Middle frontal gyrus (tissue), 1 donor: ENCODE measurements around the gene GATC.

Source experiments
- DNase-seq: peaks from one replicate; pipeline ENCODE4 v3.0.0-alpha.2; 2015; ENCODE audit warnings: low spot score; ENCODE audit errors: extremely low spot score

GATC gene, protein sequence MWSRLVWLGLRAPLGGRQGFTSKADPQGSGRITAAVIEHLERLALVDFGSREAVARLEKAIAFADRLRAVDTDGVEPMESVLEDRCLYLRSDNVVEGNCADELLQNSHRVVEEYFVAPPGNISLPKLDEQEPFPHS

DNA sequence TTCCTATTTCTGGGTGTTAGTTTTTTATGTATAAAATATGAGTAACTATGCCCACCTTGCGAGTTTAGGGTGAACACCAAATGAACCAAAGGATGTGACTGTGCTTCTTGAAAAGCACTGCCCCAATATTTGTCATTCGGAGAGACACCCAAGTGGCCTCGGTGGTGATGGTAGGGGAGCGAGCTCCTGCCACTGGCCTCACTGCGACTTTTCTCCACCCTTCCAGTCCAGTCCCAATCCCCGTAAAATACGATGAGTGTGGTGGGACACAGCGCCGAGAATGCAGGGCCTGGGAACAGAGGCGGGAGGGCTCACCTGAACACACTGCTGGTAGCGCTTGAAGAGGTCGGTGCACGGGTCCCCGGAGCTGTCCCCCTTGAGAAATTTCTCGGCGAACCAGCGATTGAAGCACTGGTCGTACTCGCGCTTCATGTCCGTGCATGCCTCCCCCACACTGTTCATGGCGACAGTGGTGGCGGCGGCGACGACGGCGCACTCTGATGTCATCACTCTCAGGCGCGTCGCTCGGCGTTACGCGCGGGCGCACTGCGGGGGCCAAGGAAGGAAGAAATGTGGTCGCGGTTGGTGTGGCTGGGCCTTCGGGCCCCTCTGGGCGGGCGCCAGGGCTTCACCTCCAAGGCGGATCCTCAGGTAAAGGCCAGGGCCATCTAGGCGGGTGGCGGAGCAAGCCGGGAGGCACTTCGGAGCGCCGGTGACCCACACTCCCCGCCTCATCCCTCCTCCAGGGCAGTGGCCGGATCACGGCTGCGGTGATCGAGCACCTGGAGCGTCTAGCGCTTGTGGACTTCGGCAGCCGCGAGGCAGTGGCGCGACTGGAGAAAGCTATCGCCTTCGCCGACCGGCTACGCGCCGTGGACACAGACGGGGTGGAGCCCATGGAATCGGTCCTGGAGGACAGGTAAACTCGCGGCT is at the start of gene GATC, which contains the start of gene TRIAP1:
Gene GATC (plus strand): TSS at position 534 of the 933 bp plus-strand sequence. CDS start 37 bp downstream, at position 571.
Gene TRIAP1 (minus strand): TSS at position 474 of the 933 bp plus-strand sequence. CDS start 12 bp downstream, at position 462.
- peak; percentile 78 for DNase-seq

DNA sequence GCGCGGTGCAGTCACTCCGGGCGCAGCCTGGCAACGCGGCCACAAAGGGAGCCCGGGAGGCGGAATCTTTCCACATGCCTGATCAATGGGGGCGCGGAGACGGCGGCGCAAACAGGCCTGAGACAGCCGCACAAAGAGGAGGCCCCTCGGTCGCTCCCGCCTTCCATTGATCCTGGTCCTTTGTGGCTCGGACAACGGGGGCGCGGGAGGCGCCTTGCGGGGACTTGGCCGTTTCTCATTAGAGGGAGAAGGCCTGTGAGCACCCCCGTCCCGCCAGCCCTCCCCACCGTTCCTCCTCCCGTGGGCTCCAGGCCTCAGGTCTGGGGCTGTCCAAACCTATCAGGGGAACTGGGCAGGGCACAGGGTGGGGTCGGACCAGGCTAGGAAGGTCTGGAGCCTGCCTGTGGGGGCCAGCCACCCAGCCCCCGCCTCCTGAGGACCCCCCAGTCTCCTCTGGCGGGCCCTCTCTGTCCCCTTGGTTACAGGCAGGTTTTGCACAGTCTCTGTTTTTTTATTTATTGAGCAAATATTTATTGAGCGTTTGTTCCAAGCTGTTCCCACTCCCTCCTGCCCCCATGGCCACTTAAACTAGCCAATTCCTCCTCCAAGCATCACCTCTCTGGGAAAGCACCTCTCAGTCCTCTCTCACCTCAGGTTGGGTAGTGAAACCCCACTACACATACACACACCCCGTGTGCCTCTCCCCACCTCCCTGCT is 48.3 kb upstream of the GATC start:
- no peak for DNase-seq

DNA sequence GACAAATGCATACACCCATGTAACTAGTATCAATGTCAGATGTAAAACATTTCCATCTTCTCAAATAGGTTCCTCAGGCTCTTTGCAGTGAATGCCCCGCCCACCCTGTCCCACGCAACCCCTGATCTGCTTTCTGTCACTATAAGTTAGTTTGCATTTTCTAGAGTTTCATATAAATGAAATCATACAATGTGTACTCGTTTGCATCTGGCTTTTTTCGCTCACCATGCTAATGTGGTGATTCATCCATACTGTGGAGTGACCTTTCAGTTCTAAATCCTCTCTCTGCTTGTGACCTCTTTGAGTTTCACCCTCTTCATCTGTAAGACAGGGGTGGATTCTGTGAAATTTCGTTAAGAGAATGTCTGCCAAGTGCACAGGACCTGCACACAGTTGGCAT is 46.7 kb upstream of the GATC start:
- DNase-seq, result no peak

DNA sequence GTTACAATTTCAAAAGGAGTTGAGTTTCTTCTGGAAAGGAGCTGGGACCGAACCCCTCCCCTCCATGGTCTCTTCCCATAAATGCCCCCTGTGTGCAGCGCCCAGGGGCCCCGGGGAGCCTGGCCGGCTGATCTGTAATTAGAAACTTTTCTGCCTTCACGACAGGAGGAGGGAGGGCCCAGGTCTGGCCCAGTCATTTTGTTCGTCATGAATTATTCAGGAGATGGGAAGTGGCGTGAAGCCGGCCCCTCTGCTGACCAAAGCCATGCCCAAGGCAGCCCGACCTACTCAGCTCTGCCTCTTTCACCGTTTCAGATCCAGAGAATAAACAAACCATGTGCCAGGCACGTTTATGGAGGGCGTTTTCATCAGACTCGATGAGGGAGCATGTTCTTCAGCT is 44.0 kb upstream of the GATC start:
- no peak for DNase-seq

DNA sequence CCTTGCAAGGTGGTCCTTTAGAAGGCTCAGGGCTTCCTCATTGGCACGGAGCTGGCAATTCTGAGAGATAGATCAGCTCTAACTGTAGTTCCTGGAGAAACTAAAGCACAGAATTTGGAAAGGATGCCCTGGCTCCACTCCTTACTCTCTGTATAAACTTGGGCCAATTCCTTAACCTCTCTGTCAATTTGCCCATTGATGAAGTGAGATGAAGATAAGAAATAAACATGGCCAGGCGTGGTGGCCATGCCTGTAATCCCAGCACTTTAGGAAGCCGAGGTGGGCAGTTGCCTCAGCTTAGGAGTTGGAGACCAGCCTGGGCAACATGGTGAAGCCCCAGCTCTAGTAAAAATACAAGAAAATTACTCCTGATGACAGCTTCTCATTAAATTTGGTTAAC is 42.4 kb upstream of the GATC start:
- no peak for DNase-seq

DNA sequence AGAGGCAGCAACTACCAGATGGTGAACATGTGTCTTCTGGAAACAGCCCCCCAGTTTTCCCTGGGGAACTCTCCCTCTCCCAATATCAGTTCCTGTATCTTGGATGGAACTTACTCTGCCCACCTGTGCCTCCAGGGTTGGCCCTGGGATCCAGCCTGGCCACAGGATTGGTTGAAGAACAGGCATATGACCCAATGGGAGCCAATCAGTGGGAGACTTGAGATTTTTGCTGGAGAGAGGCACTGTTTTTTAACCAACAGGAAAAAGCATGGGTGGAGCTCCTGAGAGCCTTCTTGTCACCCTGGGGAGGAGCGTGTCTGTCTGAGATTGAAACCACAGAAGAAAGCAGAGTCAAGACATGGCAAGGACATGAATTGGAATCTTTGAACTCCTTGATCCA is 42.0 kb upstream of the GATC start:
- DNase-seq, result no peak

DNA sequence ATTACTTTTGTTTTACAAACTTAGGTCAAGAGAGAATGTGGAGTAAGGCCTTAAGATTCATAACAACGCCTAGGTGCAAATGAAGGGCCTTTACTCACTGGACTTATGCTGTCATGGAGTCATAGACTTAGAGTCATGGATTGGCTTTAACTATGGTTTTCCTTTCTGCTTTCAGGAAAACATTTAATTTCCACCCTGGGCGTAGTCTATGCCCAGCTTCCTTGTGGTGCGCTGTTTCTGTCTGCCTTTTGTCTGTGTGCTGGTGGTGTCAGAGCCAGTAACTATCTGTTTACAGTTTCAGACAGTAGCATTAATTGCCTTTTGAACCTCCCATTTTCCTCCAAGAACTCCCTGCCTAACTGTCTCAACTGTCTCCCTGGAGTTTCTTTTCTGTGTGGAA is 40.2 kb upstream of the GATC start:
- no peak for DNase-seq

DNA sequence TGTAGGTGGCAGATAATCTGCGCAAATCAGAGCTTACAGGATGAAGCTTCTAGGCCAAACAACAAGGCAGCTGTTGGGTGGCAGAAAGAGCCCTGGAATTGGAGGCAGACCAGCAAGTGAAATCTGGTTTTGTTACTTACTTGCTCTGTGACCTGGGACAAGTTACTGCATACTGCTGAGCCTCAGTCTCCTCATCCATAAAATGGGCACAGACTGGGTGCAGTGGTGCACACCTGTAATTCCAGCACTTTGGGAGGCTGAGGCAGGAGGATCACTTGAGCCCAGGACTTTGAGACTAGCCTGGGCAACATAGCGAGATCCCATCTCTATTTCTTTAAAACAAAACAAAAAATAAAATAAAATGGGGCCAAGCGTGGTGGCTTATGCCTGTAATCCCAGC is 39.7 kb upstream of the GATC start:
- no peak for DNase-seq

DNA sequence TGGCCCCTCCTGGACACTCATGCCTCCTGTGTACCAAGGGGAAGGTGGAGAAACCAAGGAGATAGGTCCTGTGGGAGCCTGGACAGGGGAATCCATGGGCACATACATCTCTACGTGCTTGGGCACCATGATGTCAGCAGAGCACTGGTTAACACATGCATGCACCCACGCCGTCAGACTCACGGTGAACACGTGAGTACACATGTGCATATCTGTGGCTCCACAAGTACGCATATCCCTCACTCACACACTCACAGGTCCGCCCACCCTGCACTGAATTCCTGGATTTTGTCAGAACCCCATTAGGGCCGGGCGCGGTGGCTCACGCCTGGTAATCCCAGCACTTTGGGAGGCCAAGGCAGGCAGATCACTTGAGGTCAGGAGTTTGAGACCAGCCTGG is 37.5 kb upstream of the GATC start:
- DNase-seq, result no peak

DNA sequence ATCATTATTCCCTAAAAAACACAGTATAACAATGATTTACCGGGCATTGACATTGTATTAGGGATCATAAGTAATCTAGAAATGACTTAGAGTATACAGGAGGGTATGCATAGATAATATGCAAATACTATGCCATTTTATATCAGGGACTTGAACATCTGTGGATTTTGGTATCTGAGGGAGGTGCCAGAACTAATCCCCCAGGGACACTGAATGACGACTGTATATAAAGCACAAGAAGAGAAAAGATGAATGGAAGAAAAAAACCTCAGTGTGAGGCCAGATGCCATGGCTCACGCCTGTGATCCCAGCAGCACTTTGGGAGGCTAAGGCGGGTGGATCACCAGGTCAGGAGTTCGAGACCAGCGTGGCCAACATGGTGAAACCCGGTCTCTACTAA is 33.8 kb upstream of the GATC start:
- DNase-seq, result no peak

DNA sequence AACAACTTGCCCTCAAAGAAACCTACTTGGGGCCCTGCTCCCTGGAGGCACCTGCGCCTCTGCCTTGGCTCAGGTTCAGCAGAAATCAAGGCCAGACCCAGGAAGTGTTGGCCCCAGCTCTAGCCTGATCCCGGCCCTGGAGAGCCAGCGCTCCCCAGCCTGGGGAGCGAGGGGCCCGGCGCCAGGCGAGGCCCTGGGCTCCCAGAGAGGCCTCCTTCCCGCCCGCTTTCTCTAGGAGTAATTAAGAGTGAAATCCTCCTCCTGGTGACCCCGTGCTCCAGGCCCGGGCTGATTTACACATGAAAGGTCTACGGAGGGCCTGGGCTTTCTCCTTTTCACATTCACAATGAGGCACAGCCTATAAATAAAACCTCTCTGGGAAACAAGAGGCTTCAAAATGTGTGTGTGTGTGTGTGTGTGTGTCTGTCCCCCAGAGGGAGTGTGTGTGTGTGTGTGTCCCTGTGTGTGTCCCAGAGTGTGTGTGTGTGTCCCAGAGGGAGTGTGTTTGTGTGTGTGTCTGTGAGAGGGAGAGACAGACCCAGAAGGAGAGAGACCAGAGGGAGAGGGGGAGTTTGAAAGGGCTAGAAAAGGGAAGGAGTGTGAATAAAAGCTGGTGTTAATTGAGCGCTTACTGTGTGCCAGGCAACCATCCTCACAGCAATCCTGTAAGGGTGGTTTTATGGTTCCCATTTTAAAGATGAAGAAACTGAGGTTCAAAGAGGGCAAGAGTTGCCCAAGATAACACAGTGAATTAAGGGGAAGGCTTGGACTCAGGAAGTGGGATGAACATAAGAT is 32.1 kb upstream of the GATC start:
- DNase-seq, result no peak

DNA sequence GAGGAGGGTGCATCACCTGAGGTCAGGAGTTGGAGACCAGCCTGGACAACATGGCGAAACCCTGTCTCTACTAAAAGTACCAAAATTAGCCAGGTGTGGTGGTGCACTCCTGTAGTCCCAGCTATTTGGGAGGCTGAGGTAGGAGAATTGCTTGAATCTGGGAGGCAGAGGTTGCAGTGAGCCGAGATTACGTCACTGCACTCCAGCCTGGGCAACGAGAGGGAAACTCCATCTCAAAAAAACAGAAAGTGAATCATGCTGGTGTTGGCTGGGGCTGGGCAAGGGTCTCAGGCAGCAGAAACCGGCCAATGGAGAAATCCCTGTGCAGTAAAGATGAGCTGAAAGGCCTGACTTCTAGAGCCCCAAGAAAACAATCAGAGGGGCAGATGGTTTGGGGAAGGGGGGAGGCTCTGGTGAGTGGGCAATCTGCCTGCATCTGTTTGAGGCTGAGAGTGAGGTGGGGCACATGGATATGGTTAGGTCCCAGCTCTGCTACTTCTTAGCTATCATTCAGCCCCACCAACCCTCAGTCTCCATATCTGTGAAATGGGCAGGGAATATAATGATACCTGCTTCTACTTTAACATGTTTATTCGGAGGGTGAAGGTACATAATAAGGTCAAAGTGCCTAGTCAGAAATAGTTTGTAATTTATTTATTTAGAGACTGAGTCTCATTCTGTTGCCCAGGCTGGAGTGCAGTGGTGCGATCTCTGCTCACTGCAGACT is 29.6 kb upstream of the GATC start:
- DNase-seq, result no peak

DNA sequence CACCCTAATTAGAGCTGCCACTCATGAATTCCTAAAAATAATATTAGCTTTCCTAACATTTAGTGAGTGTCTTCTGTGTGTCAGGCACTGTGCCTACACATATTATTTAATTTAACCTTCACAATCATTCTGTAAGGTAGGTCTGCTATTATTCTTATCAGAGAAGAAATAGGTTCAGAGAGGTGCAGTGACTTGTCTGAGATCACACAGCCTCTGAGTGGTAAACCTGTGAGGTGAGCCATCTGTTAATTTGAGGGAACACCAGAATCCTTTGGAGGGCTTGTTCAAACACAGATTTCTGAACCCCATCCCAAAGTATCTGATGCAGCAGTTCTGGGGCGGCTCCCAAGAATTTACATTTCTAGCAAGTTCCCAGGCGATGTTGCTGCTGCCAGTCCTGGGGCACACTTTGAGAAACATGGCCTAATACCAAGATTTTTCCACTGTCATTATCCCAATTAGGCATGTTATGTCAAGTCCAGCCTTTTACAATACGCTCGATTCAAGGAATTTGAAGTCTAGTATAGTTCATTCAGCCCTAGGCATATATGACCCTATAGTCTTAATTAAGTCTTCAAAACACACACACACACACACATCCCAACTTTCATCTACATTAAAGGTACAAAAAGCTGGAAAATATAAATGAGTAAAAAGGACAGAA is 28.2 kb upstream of the GATC start:
- no peak for DNase-seq

DNA sequence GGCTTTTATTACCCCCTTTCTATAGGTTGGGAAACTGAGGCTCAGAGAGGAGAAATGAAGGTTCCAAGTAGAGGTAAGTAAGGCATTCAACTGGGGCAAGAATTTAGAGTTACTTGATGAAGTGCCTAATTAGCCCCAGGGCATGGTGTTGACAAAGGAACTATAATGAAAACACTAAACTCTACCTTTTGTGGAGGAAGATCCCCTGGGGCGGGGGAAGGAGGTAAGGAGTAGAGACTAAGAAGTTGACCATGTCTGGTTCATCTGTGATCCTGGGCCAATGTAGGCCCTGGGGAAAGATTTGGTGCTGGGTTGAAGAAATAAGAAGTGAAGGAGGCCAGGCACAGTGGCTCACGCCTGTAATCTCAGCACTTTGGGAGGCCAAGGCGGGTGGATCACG is 24.5 kb upstream of the GATC start:
- DNase-seq, result no peak

DNA sequence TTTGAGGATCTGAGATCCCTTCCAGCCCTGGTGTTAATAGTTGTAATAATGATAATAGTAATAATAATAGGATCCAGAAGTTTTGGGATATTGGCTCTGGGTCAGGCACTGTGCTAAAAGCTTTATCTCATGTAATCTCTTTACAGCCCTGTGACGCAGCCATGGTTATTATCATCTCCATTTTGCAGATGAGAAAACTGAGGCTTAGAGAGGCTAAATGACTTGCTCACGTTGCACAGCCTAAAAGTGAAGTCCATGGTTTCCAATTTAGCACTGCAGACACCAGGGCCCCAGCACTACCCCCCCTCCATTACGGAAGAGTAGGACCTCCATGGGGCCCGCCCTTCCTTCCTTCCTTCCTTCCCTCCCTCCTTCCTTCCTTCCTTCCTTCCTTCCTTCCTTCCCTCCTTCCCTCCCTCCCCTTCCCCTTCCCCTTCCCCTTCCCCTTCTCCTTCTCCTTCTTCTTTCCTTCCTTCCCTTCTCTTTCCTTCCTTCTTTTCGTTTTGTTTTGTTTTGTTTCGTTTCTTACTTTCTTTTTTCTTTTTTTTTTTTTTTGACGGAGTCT is 23.3 kb upstream of the GATC start:
- no peak for DNase-seq

DNA sequence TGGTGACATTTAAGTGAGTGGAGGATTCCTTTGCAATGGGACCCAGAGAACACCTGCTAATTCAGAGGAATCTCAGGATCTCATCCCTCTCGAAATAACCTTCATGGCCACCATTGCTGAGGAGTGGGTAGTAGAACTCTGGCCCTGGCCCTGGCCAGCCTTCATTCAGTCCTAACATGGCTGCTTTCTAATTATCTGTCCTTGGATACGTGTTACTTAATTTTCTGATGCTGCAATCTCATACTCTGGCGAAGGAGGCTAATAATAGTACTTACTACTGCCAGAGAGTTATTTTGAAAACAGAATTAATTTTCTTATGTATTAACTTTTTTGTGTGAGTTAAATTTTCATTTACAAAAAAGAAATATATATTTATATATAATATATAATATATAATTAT is 20.4 kb upstream of the GATC start:
- no peak for DNase-seq

DNA sequence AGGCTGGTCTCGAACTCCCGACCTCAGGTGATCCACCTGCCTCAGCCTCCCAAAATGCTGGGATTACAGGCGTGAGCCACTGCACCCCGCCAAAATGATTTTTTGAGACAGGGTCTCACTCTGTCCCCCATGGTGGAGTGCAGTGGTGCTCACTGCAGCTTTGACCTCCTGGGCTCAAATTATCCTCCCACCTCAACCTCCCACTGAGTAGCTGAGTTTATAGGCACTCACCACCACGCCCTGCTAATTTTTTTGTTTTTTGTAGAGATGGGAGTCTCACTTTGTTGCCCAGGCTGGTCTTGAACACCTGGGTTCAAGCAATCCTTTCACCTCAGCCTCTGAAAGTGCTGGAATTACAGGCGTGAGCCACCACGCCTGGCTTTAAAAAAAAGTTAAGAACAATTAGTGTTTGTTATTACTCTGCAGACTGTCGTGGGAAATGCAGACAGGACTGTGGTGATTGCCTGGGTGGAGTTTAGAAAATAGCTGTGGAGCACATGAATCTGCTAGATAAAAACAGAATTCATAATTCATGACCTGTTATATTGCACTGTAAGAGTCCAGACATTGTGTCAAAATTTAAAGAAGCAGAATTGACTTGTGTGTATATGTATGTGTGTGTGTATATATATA is 17.5 kb upstream of the GATC start:
- no peak for DNase-seq

DNA sequence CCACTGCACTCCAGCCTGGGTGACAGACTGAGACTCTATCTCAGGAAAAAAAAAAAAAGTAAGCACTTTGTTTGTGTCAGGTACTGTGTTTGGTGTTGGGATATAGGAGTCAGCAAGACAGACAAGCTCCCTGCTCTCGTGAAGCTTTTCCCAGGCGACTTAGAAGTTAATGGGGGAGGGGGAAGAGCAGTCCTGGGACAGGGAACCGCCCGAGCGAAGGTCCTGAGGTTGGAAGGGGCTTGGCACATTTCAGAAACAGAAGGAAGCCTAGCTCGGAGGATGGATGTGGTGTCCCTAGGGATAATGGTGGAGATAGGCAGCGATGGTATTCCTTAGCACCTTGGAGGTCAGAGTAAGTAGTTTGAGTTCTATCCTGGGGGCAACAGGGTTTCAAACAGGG is 16.9 kb upstream of the GATC start:
- no peak for DNase-seq

DNA sequence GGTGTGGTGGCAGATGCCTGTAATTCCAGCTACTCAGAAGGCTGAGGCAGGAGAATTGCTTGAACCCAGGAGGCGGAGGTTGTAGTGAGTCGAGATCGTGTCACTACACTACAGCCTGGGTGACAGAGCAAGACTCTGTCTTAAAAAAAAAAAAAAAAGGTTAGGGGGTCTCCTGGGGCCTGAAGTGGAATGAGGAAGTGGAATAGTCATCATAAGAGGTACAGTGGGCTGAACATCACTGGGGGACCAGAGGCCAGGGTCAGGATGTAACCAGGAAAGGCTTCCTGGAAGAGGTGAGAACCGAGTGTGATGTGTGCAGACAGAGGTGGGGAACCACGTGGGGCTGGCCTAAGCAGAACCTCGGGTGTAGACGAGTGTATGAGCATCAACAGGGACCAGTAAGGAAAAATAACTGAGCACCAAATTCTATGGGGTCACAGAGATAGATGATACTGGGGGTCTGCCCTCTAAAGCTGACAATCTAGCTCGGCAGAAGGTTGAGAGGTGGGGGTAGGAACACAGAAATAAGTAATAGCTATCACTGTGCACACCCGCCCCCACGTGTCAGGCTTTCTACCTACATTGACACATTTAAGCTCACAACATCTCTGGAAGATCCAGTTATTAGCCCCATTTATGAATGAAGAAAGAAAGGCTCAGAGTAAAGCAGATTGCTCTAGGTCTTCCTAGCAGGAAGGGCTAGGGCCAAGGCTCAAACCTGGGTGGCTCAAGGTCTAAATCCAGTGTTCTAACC is 13.3 kb upstream of the GATC start:
- DNase-seq, result no peak
